ENCODE results near the gene ME1.
"Not testable (repeated sequence)": the region's sequence is repeated elsewhere in the genome, so short reads cannot be mapped to it uniquely, and the experiment has no call there.

Gene ME1

DNA sequence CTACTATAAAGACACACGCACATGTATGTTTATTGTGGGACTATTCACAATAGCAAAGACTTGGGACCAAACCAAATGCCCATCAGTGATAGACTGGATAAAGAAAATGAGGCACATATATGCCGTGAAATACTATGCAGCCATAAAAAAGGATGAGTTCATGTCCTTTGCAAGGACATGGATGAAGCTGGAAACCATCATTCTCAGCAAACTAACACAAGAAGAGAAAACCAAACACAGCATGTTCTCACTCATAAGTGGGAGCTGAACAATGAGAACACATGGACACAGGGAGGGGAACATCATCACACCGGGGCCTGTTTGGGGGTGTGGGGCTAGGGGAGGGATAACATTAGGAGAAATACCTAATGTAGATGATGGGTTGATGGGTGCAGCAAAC, 174.1 kb downstream of the ME1 start:
- DNase-seq (ENCODE audit: low read depth) = not testable (repeated sequence)

DNA sequence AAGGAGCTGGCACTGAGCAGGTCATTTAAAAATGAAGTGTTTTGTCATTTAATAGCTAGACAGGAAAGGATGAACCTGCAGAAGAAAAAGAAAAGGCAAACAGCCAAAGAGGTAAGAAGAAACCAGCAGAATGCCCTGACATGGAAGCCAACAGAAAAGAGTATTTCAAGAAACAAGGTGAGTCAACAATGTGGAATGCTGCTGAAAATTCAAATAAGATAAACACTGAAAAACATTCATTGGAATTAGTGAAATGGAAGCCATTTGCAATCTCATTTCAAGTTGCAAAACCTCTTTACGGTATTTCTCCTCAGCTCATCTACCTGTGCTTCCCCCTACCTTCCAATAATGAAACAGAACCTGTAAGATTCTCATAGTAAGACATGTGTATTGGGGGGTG, 178.1 kb downstream of the ME1 start:
- DNase-seq (ENCODE audit: low read depth) = no peak

DNA sequence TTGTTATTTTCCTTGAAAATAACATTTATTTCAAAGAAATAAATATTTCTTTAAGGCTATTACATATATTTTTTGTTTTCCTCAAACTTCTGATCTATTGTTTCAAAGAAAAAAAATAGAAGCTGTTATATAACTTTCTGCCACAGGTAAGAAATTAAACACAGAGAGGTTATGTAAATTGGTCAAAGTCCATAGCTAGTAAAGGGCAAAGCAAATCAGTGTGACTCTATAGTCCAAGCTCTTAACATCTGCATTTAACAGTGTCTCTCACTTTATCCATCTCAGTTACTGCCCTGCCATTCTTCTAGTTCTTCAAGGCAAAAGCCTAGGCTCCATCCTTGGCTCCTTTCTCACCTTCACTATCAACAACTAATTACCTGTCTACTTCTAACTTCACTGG, 180.6 kb downstream of the ME1 start:
- no peak for DNase-seq (ENCODE audit: low read depth)

DNA sequence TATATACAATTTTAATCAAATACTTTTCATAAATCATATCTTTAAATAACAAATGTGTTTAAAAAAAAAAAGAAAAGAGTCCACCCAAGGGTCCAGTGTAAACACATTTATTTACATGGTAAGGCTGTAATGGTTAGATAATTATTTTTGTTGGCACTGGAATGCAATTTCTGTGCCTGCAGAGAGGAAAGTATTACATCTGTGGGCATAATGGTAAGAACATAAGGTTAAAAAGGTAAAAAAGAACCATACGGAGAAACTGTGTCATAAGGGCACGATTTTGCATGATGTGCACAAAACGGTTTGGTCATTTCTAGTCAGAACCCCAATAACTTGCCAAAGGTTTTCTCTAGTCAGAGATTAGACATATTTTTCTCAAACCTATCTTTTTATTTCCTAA, 183.4 kb downstream of the ME1 start:
- DNase-seq (ENCODE audit: low read depth) = no peak

DNA sequence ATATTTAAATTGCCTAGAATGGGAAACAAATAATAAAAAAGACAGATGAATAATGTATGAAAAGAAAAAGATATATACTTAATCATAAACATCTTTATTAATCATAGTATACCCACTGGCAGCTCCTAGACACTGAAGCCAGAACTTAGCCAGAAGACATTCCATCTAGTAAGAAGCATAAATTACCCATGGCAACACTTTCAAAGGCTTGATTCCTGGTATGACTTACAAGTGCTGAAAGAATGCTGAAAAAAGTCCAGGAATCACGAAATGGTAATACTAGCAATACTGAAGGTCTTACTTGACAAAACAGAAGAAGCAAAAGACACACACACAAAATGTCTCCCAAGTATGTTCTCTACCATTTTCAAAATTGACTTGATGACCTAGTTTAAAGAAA, 199.7 kb downstream of the ME1 start:
- no peak for DNase-seq (ENCODE audit: low read depth)

DNA sequence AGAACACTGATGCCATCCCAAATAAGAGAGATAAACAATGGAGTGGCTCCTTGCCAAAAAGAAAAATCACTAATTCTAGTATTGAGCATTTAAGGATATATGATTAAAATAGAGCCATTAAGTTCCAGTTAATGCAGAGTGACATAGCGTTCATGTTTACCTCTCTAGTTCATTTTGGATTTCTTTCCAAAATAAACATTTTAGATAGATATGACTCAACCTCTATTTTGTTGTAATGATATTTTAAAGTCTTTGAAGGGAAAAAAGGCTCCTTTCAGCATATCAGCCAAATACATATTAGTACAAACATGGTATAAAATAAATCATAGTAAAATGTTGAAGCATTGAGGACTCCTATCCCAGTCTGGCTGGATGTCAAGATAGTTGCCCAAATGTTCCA, 204.3 kb downstream of the ME1 start:
- no peak for DNase-seq (ENCODE audit: low read depth)

DNA sequence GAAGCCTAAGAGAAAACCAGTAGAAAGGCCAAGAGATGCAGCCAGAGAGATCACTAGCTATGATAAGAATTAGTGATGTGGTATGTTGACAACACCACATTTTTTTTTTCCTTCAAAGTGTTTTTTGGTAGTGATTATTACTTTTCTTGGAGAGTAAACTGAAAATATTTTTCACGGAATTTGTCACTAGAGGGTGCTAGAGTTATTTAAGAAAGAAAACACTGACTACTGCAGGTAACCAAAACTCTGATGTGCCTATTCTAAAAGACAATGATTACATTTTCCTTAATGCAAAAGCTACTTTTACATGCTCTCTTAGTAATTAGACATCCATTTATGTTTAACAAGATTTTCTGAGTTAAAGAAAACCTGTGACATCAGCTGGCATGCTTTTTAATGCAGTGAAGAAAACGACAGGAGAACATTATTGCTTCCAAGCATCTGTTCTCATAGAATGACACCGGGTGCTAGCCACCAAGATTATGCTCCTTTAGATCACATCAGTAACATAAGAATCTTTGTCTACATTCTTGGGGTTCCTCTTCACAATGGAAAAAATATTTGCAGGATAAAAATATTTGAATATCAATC, 208.9 kb downstream of the ME1 start:
- DNase-seq (ENCODE audit: low read depth) = no peak

DNA sequence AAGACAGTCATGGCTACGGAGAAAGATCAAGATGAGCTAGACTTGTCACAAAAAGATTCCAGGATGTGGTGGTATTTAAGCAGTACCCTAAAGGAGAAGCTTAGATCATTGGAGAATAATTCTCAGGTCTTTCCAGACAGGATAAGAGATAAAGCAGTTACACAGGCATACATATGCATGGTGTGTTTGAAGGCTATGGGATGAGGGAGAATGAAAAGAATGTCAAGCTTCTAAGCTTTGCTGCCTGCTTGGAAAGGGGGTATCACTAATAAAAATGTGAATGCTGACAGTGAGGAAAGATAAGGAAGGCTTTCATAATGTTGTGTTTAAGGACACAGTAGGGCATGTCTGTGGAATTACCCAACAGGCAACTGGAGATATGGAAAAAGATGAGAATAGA, 209.6 kb downstream of the ME1 start:
- DNase-seq (ENCODE audit: low read depth) = no peak

DNA sequence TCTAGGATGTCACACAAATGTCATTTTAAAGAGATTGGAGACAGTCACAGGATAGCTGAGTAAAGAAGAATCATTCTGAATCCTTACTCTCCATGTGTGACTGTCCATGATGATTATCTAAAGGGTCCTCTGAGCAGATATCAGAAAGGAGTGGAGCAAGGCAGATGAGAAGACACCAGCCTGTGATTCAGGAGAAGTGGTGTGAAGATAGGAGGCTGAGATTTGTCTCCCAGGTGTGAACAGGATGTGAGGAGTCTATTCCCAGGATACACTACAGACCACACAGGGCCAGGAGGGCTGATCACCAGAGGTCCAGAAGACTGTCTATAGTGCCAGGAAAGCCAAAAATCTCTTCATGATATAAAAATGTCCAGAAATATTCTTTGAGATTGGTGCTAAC, 210.7 kb downstream of the ME1 start:
- DNase-seq (ENCODE audit: low read depth) = no peak

DNA sequence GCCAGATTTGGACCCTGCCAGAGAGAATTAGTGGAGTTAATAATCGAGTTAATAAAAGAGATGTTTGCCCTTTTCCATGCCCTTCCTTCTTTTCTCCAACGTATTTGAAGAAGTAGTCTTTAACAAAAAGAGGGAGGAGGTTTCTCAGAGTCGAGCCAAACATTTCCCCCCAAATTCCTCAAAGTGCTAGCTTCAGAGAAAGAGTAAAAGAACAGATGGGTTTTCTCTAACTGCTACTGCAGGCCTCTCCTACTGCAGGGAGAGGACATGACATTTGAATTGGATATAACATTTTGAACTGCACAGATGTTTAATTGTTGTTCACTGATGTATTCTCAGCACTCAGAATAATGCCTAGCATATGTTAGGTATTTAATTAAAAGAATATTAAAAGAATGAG, 212.2 kb downstream of the ME1 start:
- no peak for DNase-seq (ENCODE audit: low read depth)

DNA sequence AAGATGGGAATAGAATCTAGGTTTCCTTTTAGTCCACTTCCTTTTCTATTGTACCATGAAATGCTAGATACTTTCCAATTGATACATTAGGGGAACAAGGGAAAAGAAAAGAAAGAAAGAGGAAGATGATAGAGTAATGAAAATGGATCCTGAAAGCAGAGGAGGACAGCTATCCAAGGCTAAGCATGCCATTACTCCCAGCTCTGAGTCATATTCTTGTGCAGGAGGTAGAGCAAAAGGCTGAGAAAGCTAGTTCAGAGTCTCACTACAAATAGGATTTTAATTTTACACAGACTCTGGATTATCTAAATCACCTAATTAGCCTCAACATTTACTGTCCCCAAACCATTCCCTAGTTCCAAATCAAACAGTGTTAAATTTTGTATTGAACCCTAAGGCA, 214.0 kb downstream of the ME1 start:
- DNase-seq (ENCODE audit: low read depth) = no peak

DNA sequence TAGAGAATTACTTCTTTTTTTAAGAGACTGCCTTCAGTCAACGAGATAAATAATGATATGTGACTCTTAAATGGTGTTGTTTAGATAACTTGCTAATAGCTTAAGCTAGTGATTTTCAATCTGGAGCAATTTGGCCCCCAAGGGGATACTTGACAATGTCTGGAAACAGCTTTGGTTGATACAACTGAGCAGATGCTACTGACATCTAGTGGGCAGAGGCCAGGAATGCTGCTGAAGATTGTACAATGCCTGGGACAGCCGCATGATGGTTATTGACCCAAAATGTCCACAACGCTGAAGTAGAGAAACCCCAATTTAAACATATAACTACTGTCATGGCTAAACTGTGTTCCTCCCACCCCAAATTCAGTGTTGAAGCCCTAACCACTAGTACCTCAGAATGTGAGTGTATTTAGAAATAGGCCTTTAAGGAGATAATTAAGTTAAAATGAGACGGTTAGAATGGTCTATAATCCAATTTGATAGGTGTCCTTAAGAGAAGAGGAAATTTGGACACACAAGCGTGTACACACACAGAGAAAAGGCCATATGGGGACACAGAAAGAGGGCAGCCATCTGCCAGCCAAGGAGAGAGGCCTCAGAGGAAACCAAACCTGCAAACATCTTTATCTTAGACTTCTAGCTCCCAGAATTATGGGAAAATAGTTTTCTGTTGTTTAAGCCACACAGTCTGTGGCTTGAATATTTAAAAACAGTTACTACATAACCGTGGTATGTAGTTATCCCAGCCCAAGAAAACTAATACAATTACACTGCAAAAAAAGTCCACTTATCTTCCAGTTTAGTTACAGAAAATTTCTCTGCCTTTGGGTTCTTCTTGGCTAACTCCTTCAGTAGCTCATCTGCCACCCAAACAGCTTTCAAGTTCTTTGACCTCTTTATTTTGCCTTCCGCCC, 215.5 kb downstream of the ME1 start:
- peak; percentile 15 for DNase-seq (ENCODE audit: low read depth)

DNA sequence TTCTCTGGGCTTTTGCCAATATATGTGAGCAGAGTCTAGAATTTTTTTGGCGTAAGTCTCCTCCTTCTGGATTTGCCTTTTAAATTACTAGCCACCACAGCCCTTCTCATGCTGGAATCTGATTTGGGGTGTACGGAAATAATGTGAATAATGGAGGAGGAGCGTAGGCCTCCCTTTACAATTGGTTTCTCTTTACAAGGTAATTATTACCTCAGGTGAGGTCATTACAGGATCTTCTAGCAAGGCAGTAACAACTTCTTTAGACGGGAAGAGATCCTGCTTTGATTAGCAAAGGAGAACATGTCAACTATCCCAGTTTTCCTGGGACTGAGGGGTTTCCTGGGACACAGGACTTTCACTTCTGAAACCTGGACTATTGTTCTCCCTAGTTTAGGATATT, 228.8 kb downstream of the ME1 start:
- DNase-seq (ENCODE audit: low read depth) = no peak

DNA sequence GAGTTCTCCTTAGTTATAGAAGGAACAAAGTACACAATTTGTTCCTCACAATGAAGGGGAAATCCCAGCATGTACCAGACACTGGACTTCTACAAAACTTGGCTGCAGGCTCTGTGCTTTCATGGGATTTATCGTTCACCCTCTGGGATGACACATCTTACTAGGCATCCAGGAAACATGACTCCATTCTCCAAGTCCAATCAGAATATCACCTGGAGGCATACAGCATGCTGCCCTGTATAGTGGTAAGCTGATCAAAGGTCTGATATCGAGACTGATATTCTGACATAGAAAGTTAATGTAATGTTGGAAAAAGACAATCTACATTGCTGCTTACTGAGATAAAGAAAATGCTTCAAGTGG, 231.0 kb downstream of the ME1 start:
- DNase-seq (ENCODE audit: low read depth) = no peak

DNA sequence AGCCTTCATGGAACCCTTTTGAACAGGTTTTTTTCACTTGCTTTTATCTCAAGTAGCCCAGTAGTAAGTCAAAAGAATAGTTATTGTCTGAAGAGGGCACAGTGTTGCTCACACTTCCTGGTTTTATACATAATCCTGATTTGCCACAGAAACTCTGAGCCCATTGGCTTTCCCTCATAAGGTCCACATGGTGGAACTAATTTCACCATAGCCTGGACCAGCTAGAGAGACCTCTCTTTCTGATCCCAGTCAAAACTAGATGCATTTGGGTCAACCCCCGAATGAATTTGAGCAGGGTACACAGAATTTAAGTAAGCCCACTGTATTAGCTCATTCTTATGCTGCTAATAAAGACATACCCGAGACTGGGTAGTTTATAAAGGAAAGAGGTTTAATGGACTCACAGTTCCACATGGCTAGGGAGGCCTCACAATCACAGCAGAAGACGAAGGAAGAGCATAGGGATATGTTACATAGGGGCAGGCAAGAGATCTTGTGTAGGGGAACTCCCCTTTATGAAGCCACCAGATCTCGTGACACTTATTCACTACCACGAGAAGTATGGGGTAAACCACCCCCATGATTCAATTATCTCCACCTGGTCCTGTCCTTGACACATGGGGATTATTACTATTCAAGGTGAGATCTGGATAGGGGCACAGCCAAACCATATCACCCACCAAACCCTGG, 231.5 kb downstream of the ME1 start:
- DNase-seq (ENCODE audit: low read depth) = no peak

DNA sequence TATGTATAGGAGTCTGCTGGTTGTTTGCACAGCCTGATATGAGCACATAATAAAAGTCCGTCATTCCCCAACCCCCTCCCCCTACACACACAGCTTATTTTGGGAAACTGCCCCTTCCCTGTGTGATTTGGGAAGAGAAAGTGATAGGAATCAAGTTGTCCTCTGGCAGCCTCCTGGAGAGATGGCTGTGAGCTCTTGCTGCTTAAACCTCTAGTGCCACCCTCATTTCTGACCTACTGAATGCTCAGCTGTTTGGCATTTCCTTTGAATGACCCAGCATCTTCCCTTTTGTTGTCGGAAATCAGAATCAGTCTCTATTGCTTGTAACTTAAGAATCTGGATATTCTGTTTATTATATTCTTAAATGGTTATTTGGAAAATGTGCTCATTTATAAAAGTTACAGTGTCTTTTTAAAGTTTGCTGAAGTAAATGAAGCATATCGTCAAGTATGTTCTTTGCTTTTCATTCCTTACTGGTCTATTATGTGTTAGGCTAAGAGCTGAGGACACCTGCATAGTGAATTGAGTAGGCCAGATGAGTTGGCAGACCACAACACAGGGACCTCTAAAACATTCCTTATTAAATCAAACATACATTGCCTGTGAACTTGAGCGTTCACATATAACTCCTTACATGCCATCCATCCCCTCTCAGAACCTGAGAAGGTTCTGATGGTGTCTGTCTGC, 232.2 kb downstream of the ME1 start:
- DNase-seq (ENCODE audit: low read depth) = no peak

DNA sequence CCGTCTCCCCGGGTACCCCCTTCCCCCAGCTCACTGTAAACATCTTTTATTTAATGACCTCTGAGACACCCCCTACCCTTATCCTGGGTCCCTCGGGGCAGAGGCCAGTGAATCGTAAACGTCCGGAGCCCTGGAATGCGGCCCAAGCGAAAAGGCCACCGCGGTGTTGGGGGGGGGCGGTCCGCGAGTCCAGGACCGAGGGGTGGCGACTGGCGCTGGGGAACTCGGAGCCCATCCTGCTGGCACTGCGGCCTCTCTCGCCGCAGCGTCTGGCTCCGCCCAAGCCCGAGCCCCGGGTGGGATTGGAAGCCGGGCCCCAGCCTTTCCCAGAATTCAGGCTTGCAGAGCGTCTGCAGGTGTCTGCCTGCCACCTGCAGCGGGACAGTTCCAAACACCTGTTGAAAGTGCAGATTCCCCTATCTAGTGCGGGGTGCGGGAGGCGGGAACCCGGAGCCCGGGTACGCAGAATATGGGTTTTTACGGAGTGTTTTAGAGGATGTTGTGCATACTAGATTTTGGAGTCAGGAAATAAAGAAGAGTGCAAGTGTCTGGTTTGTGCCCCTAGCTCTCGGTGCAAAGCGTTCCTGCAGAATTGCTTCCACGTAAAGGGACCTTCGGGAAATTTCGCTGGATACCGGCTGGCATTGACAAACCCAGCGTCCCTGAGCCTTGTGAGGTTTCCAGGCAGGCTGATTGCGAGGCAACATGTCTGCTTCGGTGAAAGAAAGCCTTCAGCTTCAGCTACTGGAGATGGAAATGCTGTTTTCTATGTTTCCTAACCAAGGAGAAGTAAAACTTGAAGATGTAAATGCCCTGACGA, 236.9 kb downstream of the ME1 start:
- DNase-seq (ENCODE audit: low read depth) = peak; percentile 5

DNA sequence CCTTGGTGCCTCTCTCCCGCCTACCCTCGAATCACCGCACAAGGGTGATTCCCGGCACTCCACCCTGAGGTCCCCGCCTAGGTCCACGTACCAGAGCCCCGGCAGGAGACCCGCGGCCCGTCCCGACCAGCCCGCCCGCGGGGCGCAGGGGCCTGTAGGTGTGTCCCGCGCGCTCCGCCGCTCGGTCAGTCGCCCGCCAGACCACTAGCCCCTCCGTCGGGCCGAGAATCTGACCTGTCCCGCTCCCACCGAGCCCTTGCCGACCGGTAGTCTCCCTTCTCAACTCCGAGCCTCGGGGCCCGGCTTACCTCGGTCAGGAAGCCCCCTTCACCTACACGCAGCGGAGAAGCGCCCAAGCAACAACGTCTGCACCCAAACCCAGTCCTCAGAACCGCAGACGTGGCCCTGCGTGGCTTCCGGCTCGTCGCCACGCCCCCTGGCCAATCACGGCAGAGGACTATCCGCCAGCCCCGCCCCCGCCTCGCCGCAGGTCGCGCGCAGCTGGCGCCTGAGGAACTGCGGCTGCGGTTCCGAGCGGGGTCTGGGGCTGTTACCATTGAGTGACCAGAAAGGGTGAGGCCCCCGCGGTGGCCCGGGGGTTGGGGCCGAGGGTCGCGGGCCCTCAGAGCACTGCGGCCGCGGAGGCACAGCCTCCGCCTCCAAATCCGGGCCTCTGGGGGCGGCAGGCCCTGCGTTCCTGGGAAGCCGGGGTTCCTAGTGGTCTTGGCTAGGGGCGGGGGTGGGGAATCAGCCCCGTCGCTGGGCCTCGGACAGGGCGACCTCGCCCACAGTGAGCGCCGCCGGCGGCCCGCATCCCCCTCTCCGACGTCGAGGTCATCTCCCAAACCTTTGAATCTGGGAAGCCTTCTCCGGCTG, 237.7 kb downstream of the ME1 start, which contains the start of the genes PGM3 and RWDD2A:
Gene PGM3, minus strand, starts transcription at position 395 of the 876 bp plus-strand sequence. CDS start 2,253 bp downstream, outside the sequence.
Gene RWDD2A, plus strand, starts transcription at position 487 of the 876 bp plus-strand sequence. CDS start 1,095 bp downstream, outside the sequence.
- peak; percentile 83 for DNase-seq (ENCODE audit: low read depth)

DNA sequence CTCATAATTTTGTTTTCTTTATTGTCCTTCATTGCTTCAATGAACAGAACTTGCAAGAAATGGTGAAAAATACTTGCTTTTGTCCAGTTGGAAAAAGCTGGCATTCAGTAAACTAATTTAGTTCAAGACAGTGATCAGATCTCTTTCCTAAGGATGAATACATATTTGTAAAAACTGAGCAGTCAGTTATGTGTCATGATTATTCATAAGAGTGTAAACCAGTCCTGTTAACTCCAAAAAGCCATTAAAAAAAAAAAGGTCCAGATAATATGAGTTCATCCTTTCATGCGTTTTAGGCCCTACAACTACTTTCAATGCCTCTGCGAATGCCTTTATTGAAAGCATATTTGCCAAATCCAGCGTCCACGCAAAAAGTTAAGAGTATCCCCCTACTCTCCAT, 238.4 kb downstream of the ME1 start:
- no peak for DNase-seq (ENCODE audit: low read depth)

DNA sequence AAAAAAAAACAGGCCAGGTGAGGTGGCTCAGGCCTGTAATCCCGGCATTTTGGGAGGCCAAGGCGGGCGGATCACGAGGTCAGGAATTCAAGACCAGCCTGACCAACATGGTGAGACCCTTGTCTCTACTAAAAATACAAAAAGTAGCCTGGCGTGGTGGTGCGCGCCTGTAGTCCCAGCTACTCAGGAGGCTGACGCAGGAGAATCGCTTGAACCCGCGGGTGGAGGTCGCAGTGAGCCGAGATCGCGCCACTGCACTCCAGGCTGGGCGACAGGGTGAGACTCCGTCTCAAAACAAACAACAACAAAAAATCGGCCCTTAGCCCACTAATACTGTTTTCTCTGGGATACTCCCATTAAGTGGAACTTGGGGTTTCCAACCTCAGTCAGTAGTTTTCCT, 238.9 kb downstream of the ME1 start:
- DNase-seq (ENCODE audit: low read depth) = not testable (repeated sequence)
